Upper lobe of right lung (tissue), 1 donor: Measurements from ENCODE around the gene HSPG2. TPM values are rescaled to one million over a fixed set of nuclear protein-coding genes. Genes with fewer than 3 reads are reported as not detected.

Experiments
- ATAC-seq: fragments of 200-7000 bp; cut with Tn5 transposase; one replicate; pipeline ENCODE4 v1.9.1; 2020; ENCODE audit warnings: mild to moderate bottlenecking, moderate library complexity
- DNase-seq: peaks from one replicate; pipeline ENCODE4 v3.0.0-alpha.2; 2020
- H3K27ac ChIP-seq: fragments of 200-600 bp; one replicate; pipeline ENCODE4 v1.8.0; 2022
- H3K27me3 ChIP-seq: fragments of 200-600 bp; one replicate; pipeline ENCODE4 v1.8.0; 2022; ENCODE audit warnings: mild to moderate bottlenecking
- H3K36me3 ChIP-seq: fragments of 200-600 bp; one replicate; pipeline ENCODE4 v1.8.0; 2022
- H3K4me1 ChIP-seq: fragments of 200-600 bp; one replicate; pipeline ENCODE4 v1.8.0; 2022
- H3K4me3 ChIP-seq: fragments of 200-600 bp; one replicate; pipeline ENCODE4 v1.8.0; 2022; ENCODE audit warnings: mild to moderate bottlenecking
- H3K9me3 ChIP-seq: fragments of 200-600 bp; one replicate; pipeline ENCODE4 v1.8.0; 2022
- intact Hi-C: fragments of 100-400 bp; cut with DNase I; formaldehyde crosslinking; loops from one replicate; pipeline ENCODE4 v1.11.0; 2022
- total RNA-seq: library from RNA; stranded (reverse); fragmentation: NEBNext Ultra II Directional; extraction: Animal tissue kit (Norgen Biotek cat#: 25700); gene quantifications from one replicate; pipeline ENCODE4 v1.2.1, GENCODE V29; 2021
- TF ChIP-seq, protein P1 (sequence below): fragments of 200-600 bp; IDR thresholded peaks from one replicate; pipeline ENCODE4 v1.8.0; 2022; ENCODE audit warnings: antibody characterized with exemption
- donor health status: DM: no; HTN: yes; CAD: no; lungs with severe emphysema.

Gene HSPG2
- total RNA-seq, 1 donor from 2014 or later = 393 TPM

DNA sequence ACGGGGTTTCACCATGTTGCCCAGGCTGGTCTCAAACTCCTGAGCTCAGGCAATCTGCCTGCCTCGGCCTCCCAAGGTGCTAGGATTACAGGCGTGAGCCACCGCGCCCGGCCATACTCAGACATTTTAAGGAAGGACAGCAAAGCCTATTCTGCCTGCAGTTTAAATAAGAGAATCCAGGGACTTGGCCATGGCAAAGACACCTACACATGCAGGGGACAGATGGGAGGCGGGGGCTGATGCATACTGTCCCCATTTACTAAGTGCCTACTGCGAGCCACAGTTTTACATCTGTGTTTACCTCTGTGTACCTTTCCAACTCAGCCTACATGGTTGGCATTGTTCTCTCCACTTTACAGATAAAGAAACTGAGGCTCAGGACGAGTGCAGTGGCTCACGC, 99.6 kb downstream of the HSPG2 start:
- Histone ChIP-seq H3K9me3 (no peaks in the 10 kb centered on the region), H3K4me3 (no peak overlapping the region), H3K4me1 (no peaks in the 10 kb centered on the region), H3K27ac (no peak overlapping the region), H3K36me3 (peaks cover 100% of the 10 kb centered on the region), H3K27me3 (no peaks in the 10 kb centered on the region)
- ATAC-seq = no peak
- intact Hi-C loops = no loop called here
- no peak for DNase-seq
- TF ChIP-seq, protein P1, sequence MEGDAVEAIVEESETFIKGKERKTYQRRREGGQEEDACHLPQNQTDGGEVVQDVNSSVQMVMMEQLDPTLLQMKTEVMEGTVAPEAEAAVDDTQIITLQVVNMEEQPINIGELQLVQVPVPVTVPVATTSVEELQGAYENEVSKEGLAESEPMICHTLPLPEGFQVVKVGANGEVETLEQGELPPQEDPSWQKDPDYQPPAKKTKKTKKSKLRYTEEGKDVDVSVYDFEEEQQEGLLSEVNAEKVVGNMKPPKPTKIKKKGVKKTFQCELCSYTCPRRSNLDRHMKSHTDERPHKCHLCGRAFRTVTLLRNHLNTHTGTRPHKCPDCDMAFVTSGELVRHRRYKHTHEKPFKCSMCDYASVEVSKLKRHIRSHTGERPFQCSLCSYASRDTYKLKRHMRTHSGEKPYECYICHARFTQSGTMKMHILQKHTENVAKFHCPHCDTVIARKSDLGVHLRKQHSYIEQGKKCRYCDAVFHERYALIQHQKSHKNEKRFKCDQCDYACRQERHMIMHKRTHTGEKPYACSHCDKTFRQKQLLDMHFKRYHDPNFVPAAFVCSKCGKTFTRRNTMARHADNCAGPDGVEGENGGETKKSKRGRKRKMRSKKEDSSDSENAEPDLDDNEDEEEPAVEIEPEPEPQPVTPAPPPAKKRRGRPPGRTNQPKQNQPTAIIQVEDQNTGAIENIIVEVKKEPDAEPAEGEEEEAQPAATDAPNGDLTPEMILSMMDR = no peak

DNA sequence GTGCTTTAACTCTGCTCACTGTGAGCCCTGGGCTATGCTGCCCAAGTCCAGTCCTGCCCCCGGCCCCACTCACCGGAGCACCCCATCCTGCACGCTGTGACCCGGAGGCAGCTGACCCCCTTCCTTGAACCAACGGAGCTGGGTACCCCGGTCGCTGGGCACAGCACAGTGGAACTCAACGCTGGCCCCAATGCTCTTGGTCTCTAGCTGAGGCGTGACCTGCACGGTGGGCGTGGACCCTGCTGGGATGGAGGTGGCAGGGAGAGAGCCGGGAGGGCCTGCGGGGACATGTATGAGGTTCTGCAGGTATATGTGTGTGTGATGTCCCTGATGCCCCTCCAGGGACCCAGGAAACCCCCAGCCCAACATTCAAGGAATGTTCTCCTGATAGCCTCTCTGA, 100.4 kb downstream of the HSPG2 start:
- intact Hi-C loops = no loop called here
- no peaks in the 10 kb centered on the region for H3K27me3 ChIP-seq
- ATAC-seq (peak; percentile 3), DNase-seq (no peak)
- H3K9me3 ChIP-seq = no peaks in the 10 kb centered on the region
- H3K4me1 ChIP-seq = no peaks in the 10 kb centered on the region
- no peak overlapping the region for H3K27ac ChIP-seq
- peaks cover 100% of the 10 kb centered on the region for H3K36me3 ChIP-seq
- TF ChIP-seq, protein P1 = no peak
- no peak overlapping the region for H3K4me3 ChIP-seq

DNA sequence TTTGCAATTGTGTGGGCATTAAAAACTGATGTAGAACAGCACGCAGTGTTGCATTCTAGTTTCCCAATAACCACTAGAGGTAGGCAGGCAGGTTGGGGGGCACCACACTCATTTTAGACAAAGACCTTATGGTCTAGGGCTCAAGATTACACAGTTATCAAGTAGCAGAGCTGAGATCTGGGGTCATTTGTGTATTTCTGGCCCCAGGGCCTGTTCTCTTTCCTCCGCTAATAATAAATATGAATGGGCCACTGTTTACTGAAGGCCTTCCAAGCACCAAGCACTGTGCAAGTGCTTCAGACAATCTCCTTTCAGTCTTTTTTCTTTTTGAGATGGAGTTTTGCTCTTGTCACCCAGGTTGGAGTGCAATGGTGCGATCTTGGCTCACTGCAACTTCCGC, 101.1 kb downstream of the HSPG2 start:
- H3K9me3 ChIP-seq = no peaks in the 10 kb centered on the region
- no peaks in the 10 kb centered on the region for H3K27me3 ChIP-seq
- no peak overlapping the region for H3K4me3 ChIP-seq
- no peak overlapping the region for H3K27ac ChIP-seq
- intact Hi-C loops = no loop called here
- no peak for ATAC-seq
- DNase-seq = no peak
- peaks cover 100% of the 10 kb centered on the region for H3K36me3 ChIP-seq
- no peaks in the 10 kb centered on the region for H3K4me1 ChIP-seq
- TF ChIP-seq, protein P1 = no peak

- peak; percentile 56 for DNase-seq
- intact Hi-C loops = no loop called here
- TF ChIP-seq, protein P1 = no peak
Measured at GRCh38 chr1:21834666-21835065, 102.4 kb downstream of the HSPG2 start.

GRCh38 chr1:21834094-21834493, 103.0 kb downstream of the HSPG2 start:
- ATAC-seq (no peak), DNase-seq (no peak)
- Histone ChIP-seq H3K9me3 (no peaks in the 10 kb centered on the region), H3K27ac (no peak overlapping the region), H3K36me3 (peaks cover 97% of the 10 kb centered on the region), H3K27me3 (no peaks in the 10 kb centered on the region), H3K4me3 (no peak overlapping the region), H3K4me1 (no peaks in the 10 kb centered on the region)
- intact Hi-C loops = no loop called here
- TF ChIP-seq, protein P1 = no peak

More at GRCh38 chr1:21834666-21835065, 102.4 kb downstream of the HSPG2 start:
- H3K27ac ChIP-seq = no peak overlapping the region
- H3K4me3 ChIP-seq = no peak overlapping the region
- H3K4me1 ChIP-seq = no peaks in the 10 kb centered on the region
- H3K36me3 ChIP-seq = peaks cover 97% of the 10 kb centered on the region
- H3K9me3 ChIP-seq = no peaks in the 10 kb centered on the region
- no peak for ATAC-seq
- no peaks in the 10 kb centered on the region for H3K27me3 ChIP-seq

DNA sequence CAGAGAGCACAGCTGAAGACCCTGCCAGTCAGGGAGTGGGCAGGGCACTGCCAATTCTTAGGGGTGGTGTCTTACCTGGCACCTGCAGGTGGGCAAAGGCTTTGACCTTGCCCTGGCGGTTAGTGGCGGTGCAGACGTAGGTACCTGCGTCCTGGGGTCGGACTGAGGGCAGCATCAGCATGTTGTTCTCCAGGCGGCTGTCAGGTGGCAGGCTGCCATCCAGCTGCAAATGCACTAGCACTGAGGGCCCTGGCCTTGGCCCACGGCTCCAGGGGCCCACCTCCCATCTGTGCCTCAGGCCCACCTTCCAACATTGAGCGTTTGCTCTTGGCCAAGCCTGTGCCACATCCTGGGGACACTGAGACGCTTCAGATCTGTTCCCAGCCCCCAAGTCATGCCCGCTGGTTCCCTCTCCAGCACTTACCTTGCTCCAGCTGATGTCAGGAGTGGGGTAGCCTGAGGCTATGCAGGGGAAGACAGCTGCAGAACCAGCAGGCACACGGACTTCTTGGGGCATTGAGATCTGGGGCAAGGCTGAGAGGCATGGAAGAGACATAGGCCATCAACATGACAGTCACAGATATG, 103.6 kb downstream of the HSPG2 start:
- TF ChIP-seq, protein P1 = no peak
- intact Hi-C loops = no loop called here
- H3K27ac ChIP-seq = no peak overlapping the region
- no peak overlapping the region for H3K4me3 ChIP-seq
- ATAC-seq = no peak
- H3K4me1 ChIP-seq = no peaks in the 10 kb centered on the region
- H3K27me3 ChIP-seq = no peaks in the 10 kb centered on the region
- H3K36me3 ChIP-seq = peaks cover 97% of the 10 kb centered on the region
- no peak for DNase-seq
- H3K9me3 ChIP-seq = no peaks in the 10 kb centered on the region
